ENCODE measurements around the gene MTUS2. TPM values are rescaled to one million over a fixed set of nuclear protein-coding genes. Genes with fewer than 3 reads are reported as not detected.

Gene MTUS2
- total RNA-seq, 1 donor from 2014 or later: 8.9 TPM

- Histone ChIP-seq H3K4me3 (no peak overlapping the region), H3K36me3 (peaks cover 12 to 23% of the 10 kb centered on the region in 2 donors), H3K9me3 (no peaks in the 10 kb centered on the region), H3K27me3 (no peaks in the 10 kb centered on the region), H3K4me1 (peaks cover 0 to 3% of the 10 kb centered on the region in 2 donors), H3K27ac (no peak overlapping the region)
- intact Hi-C loops (cut with DNase I): loop anchor here (2.0 to 5.0 kb wide), 5 partner anchors 85 to 412 kb away; partner anchors contain the start of gene SLC7A1
- TF ChIP-seq CTCF (IDR thresholded peaks at IDR 0.05): no peak
- no peak for DNase-seq (ENCODE audit: low spot score in 2 of 2)
Observed at GRCh38 chr13:29509999-29510589, 690.0 kb downstream of the MTUS2 start.

GRCh38 chr13:29510651-29511084, 690.5 kb downstream of the MTUS2 start:
- H3K4me1 ChIP-seq: peaks cover 0 to 3% of the 10 kb centered on the region in 2 donors
- intact Hi-C loops (cut with DNase I): loop anchor here (5.0 kb wide), 1 partner anchor 337 kb away; no protein-coding TSS in a partner anchor
- H3K9me3 ChIP-seq: no peaks in the 10 kb centered on the region
- no peak overlapping the region for H3K4me3 ChIP-seq
- DNase-seq (ENCODE audit: low spot score in 2 of 2): no peak
- H3K27me3 ChIP-seq: no peaks in the 10 kb centered on the region
- H3K27ac ChIP-seq: no peak overlapping the region
- TF ChIP-seq CTCF (IDR thresholded peaks at IDR 0.05): no peak
- H3K36me3 ChIP-seq: peaks cover 18 to 29% of the 10 kb centered on the region in 2 donors

- Histone ChIP-seq H3K27ac (no peak overlapping the region), H3K4me3 (no peak overlapping the region), H3K4me1 (peaks cover 0 to 3% of the 10 kb centered on the region in 2 donors), H3K27me3 (no peaks in the 10 kb centered on the region), H3K36me3 (peaks cover 24 to 35% of the 10 kb centered on the region in 2 donors), H3K9me3 (no peaks in the 10 kb centered on the region)
- intact Hi-C loops (cut with DNase I): loop anchor here (5.0 kb wide), 1 partner anchor 336 kb away; no protein-coding TSS in a partner anchor
- no peak for DNase-seq (ENCODE audit: low spot score in 2 of 2)
- no peak for TF ChIP-seq CTCF (IDR thresholded peaks at IDR 0.05)
Observed at GRCh38 chr13:29511106-29511796, 691.1 kb downstream of the MTUS2 start.

- intact Hi-C loops (cut with DNase I): loop anchor here (5.0 kb wide), 1 partner anchor 335 kb away; no protein-coding TSS in a partner anchor
- Histone ChIP-seq H3K27ac (no peak overlapping the region), H3K4me1 (peaks cover 0 to 3% of the 10 kb centered on the region in 2 donors)
Observed at GRCh38 chr13:29511980-29512379, 691.8 kb downstream of the MTUS2 start.

More at GRCh38 chr13:29511980-29512379, 691.8 kb downstream of the MTUS2 start:
- Histone ChIP-seq H3K27me3 (no peaks in the 10 kb centered on the region), H3K4me3 (no peak overlapping the region), H3K9me3 (no peaks in the 10 kb centered on the region), H3K36me3 (peaks cover 31 to 42% of the 10 kb centered on the region in 2 donors)
- no peak for DNase-seq (ENCODE audit: low spot score in 2 of 2)
- no peak for TF ChIP-seq CTCF (IDR thresholded peaks at IDR 0.05)

Data from ascending aorta (tissue), 2 donors.